KOPT-K1 (cell line): ENCODE data around the gene PLAAT2.

Source experiments
- H3K27ac ChIP-seq: fragments of 200-600 bp; sonication (generic); 2 replicates; pipeline ENCODE4 v1.5.1; 2016; ENCODE audit warnings: antibody characterized with exemption, mild to moderate bottlenecking, low read depth, low read length; ENCODE audit not compliant: poor library complexity, severe bottlenecking
- H3K36me3 ChIP-seq: fragments of 200-600 bp; sonication (generic); 2 replicates; pipeline ENCODE4 v1.5.1; 2017; ENCODE audit warnings: antibody characterized with exemption, mild to moderate bottlenecking, low read length, moderate library complexity; ENCODE audit not compliant: insufficient read depth
- H3K9me3 ChIP-seq: fragments of 200-600 bp; sonication (generic); 2 replicates; pipeline ENCODE4 v1.5.1; 2017; ENCODE audit warnings: antibody characterized with exemption, low read length, mild to moderate bottlenecking; ENCODE audit not compliant: insufficient read depth, poor library complexity, severe bottlenecking

Gene PLAAT2

GRCh38 chr11:63523151-63523550, 40.0 kb downstream of the PLAAT2 start:
- Histone ChIP-seq H3K36me3 (no peaks in the 10 kb centered on the region), H3K27ac (no peak overlapping the region), H3K9me3 (peaks cover 12% of the 10 kb centered on the region)

DNA sequence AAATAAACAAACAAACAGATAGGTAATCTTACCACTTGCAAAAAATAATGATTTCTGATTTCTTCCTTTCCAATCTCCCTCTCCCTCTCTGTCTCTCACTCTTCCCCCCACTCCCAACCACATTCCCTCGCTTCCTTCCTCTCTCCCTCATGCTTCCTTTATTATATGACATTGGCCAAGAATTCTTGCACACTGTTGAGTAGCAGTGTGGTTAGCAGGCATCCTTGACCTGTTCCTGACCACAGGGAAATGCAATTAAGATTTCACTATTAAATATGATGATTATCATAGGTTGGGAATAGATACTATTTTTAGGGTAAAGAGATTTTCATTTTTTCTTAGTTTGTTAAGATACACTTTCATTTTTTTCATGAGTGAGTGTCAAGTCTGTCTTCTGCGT, 41.3 kb downstream of the PLAAT2 start:
- H3K36me3 ChIP-seq: no peaks in the 10 kb centered on the region
- H3K27ac ChIP-seq: no peak overlapping the region
- peaks cover 12% of the 10 kb centered on the region for H3K9me3 ChIP-seq

- no peaks in the 10 kb centered on the region for H3K36me3 ChIP-seq
- peaks cover 12% of the 10 kb centered on the region for H3K9me3 ChIP-seq
- no peak overlapping the region for H3K27ac ChIP-seq
Measured at GRCh38 chr11:63520606-63521170, 42.5 kb downstream of the PLAAT2 start.

GRCh38 chr11:63518548-63518947, 44.6 kb downstream of the PLAAT2 start:
- no peak overlapping the region for H3K27ac ChIP-seq
- H3K36me3 ChIP-seq: no peaks in the 10 kb centered on the region
- peaks cover under 1% of the 10 kb centered on the region for H3K9me3 ChIP-seq

DNA sequence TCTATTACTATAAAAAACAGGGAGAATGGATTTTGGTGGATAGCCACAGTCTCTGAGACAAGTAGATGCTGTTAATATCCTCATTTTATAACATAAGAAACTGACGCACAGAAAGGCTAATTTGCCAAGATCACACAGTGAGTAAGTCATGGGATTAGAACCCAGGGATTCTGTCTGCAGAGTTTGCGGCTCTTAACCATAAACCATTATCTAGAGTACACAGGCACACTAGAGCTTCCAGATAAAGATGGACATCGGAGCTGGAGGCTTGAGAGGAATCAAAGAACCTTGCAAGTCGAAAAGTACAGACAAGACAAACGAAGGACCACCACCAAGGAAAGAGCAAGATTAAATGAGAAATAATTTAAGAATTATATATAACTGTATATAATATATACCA, 46.0 kb downstream of the PLAAT2 start:
- Histone ChIP-seq H3K9me3 (no peaks in the 10 kb centered on the region), H3K27ac (no peak overlapping the region), H3K36me3 (no peaks in the 10 kb centered on the region)

GRCh38 chr11:63516109-63516508, 47.1 kb downstream of the PLAAT2 start:
- no peaks in the 10 kb centered on the region for H3K9me3 ChIP-seq
- H3K36me3 ChIP-seq: no peaks in the 10 kb centered on the region
- no peak overlapping the region for H3K27ac ChIP-seq

DNA sequence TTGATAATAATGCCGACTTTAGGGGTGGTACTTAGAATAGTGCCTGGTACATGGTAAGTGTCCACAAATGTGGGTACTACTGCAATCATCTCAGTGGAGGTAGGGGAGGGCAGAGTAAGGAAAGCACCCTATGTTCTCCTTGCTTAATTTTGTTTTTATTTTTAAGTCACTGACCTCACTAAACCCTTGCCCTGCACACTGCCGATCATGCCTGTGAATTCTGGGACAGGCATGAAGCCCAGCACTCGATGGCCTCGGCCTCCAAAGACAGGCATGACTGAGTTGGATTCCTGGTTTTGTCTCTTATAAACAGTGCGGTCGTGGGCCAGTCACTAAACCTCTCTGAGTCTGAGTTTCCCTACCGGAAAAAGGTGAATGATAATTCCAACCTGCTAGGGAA, 50.4 kb downstream of the PLAAT2 start:
- no peak overlapping the region for H3K27ac ChIP-seq
- H3K36me3 ChIP-seq: no peaks in the 10 kb centered on the region
- no peaks in the 10 kb centered on the region for H3K9me3 ChIP-seq

DNA sequence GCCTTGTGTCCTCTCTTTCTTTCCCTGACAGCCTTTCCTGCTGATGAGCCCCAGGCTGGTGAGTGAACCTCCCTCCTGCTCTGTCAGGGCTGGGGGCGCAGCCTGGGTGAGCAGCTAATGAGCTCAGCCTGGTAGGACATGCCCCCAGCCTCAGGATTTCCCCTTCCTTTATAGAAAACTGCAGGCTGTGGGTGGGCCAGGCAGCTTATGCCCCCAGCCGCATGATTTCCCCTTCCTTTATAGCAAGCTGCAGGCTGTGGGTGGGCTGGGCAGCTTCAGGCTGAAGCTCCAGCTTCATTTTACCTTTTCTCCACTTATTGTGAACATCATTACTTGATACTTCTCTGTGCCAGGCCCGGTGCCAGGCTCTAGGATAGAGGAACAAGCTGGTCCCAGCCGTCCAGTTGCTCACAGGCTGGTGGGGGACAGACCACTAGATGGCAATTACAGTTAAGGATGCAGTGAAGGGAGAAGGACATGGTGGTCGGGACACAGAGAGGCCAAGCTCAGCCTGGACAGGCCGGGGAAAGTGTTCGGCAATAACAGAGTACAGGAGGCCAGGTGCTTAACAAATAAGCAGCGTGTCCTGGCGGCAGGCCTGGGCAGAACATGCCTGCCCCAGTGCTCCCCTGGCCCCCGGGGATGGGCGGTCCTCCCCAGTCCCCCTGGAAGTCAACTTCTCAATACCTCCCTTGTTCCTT, 52.0 kb downstream of the PLAAT2 start:
- no peak overlapping the region for H3K27ac ChIP-seq
- H3K36me3 ChIP-seq: no peaks in the 10 kb centered on the region
- H3K9me3 ChIP-seq: no peaks in the 10 kb centered on the region

DNA sequence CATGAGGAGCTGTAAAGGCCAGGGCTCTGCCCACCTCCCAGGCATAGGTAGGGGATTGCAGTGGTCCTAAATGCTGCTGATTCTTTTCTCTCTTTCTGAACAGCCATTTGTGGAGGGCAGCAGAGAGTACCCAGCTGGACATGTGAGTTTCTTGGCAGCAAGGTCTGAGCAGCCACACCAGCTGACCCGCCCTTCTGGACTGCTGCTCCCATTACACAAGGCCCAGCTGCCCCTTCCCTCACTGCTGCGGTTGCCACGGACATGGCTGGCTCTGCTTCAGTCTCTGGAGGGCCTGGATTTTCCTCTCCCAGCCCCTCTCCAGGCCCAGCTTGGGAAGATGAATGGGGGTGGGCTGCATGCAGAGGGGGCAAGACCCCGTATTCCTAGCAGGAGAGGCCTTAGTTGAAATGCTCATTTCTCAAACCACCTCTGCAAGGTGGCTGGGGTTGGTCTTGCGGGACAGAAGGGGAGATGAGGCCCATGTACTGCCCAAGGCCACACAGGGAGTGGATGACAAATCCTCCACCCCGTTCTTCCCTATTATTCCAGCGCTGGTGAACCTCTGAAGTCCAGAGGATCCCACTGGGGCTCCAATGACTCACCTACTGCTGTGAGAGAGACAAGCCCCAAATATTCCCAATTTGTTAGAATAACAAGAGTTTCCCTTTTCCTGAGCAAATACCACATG, 52.7 kb downstream of the PLAAT2 start:
- H3K36me3 ChIP-seq: no peaks in the 10 kb centered on the region
- H3K27ac ChIP-seq: no peak overlapping the region
- H3K9me3 ChIP-seq: no peaks in the 10 kb centered on the region

DNA sequence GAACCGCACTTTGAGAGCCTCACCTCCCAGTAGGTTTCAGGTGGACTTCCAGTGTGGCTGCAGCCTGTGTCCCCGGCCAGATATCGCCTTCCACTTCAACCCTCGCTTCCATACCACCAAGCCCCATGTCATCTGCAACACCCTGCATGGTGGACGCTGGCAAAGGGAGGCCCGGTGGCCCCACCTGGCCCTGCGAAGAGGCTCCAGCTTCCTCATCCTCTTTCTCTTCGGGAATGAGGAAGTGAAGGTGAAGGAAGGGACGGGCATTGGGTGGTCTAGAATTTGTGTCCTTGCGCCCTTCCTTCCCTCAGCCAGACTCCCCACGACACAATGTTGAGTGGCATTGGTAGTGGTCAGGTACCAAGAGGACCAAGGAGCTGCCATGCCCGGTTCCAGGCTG, 54.4 kb downstream of the PLAAT2 start:
- Histone ChIP-seq H3K36me3 (no peaks in the 10 kb centered on the region), H3K9me3 (no peaks in the 10 kb centered on the region), H3K27ac (no peak overlapping the region)

GRCh38 chr11:63508009-63508408, 55.2 kb downstream of the PLAAT2 start:
- Histone ChIP-seq H3K36me3 (no peaks in the 10 kb centered on the region), H3K27ac (no peak overlapping the region), H3K9me3 (no peaks in the 10 kb centered on the region)

GRCh38 chr11:63507511-63507910, 55.7 kb downstream of the PLAAT2 start:
- Histone ChIP-seq H3K9me3 (no peaks in the 10 kb centered on the region), H3K36me3 (no peaks in the 10 kb centered on the region), H3K27ac (no peak overlapping the region)

DNA sequence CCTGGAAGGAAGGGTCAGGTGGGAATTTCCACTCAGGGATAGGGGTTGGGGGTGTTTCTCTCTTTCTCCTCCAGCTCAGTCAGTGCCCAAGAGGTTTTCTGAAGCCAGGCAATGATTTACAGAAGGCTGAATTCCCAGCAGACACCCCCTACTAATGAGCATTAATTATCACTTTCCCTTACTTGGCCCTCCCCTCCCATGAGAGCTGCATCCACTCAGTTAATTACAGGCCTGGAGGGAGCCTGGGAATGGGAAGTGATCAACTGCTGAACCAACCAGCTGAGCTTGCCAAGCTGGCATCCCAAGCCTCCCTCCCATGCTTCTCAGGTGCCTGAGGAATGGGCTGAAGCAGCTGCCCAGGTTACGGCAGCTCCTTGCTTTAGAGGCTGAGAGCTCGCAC, 56.3 kb downstream of the PLAAT2 start:
- no peaks in the 10 kb centered on the region for H3K9me3 ChIP-seq
- H3K27ac ChIP-seq: no peak overlapping the region
- no peaks in the 10 kb centered on the region for H3K36me3 ChIP-seq

GRCh38 chr11:63505857-63506528, 57.2 kb downstream of the PLAAT2 start, which contains the start of gene LGALS12:
Gene LGALS12 (plus strand): TSS chr11:63506084. CDS start chr11:63506459, 375 bp downstream.
- no peaks in the 10 kb centered on the region for H3K36me3 ChIP-seq
- H3K27ac ChIP-seq: no peak within 1 kb of the TSS
- no peaks in the 10 kb centered on the region for H3K9me3 ChIP-seq

- Histone ChIP-seq H3K27ac (no peak overlapping the region), H3K9me3 (peaks cover 6% of the 10 kb centered on the region), H3K36me3 (no peaks in the 10 kb centered on the region)
Measured at GRCh38 chr11:63504933-63505586, 58.1 kb downstream of the PLAAT2 start.
